ENCODE results near the gene TMOD1. TPM values are rescaled to one million over a fixed set of nuclear protein-coding genes. Genes with fewer than 3 reads are reported as not detected.

TMOD1 gene
- total and polyA plus RNA-seq, 2 of the 8 experiments (the other 6 are each of a cell fraction or from before 2014, with no cell fraction given), result 0.17 to 0.88 TPM

GRCh38 chr9:97550386-97550785, 48.9 kb downstream of the TMOD1 start (continued):
- TF ChIP-seq FOSL1 (IDR thresholded peaks at IDR 0.05; ENCODE audit: insufficient read depth, low read depth, low read length), result no peak

Data from H1 (cell line).